Measurements from ENCODE around the gene ANKAR. TPM values are rescaled to one million over a fixed set of nuclear protein-coding genes. Genes with fewer than 3 reads are reported as not detected.

Gene ANKAR
- total and polyA plus RNA-seq, 9 of the 15 experiments (the other 6 are each of a cell fraction or from before 2014, with no cell fraction given), result 0.04 to 0.52 (median 0.39) TPM

GRCh38 chr2:189661148-189661956 is 13.1 kb upstream of the ANKAR start, which contains the start of gene ASNSD1 (continued):
- TF ChIP-seq LEF1 (IDR thresholded peaks at IDR 0.05) (no peak), SNIP1 (IDR thresholded peaks at IDR 0.05; ENCODE audit: low read depth) (no peak), SIX5 (IDR thresholded peaks at IDR 0.05; ENCODE audit: borderline replicate concordance in 1 of 2, insufficient read depth in 1 of 2, low read depth in 1 of 2, low read length in 2 of 2) (no peak), STAT5B (CRISPR knock-in tag; IDR thresholded peaks at IDR 0.05) (no peak), NCOA1 (IDR thresholded peaks at IDR 0.05; ENCODE audit: low read depth) (no peak), TAF7 (tag; IDR thresholded peaks at IDR 0.05) (0 out of 2 replicates have a peak, but pooled peaks have one; percentile 21), CCNT2 (IDR thresholded peaks at IDR 0.05; ENCODE audit: borderline replicate concordance, extremely low read depth, insufficient read length, low read depth, low read length) (no peak), ZNF766 (CRISPR knock-in tag; conservative IDR thresholded peaks at IDR 0.05) (peak; percentile 97), ZBTB12 (CRISPR knock-in tag; IDR thresholded peaks at IDR 0.05) (no peak), EGR1 (conservative IDR thresholded peaks at IDR 0.05) (no peak), SAP30 (IDR thresholded peaks at IDR 0.05; ENCODE audit: borderline replicate concordance, insufficient read depth, low read depth, low read length, poor library complexity, severe bottlenecking) (no peak), HMGXB4 (CRISPR knock-in tag; IDR thresholded peaks at IDR 0.05) (no peak), TRIM28 (IDR thresholded peaks at IDR 0.05) (no peak), ZNF584 (CRISPR knock-in tag; IDR thresholded peaks at IDR 0.05; ENCODE audit: low read depth) (no peak), ATF6 (CRISPR knock-in tag; IDR thresholded peaks at IDR 0.05) (no peak), ARID2 (IDR thresholded peaks at IDR 0.05) (no peak), PTBP1 (IDR thresholded peaks at IDR 0.05; ENCODE audit: low read depth, low read length) (no peak), ZNF184 (CRISPR knock-in tag; IDR thresholded peaks at IDR 0.05) (no peak), DEAF1 (CRISPR knock-in tag; IDR thresholded peaks at IDR 0.05) (peak; percentile 92), ZNF561 (CRISPR knock-in tag; conservative IDR thresholded peaks at IDR 0.05) (no peak), ILK (tag; IDR thresholded peaks at IDR 0.05; ENCODE audit: borderline replicate concordance, low read depth) (no peak), DMBX1 (CRISPR knock-in tag; IDR thresholded peaks at IDR 0.05; ENCODE audit: borderline replicate concordance) (no peak)

Data from K562 (cell line).